DND-41 (cell line): ENCODE measurements around the gene RAI1.

Experiments
- CTCF ChIP-seq: IDR thresholded peaks from 2 replicates; pipeline ENCODE4 v1.5.1; 2012; ENCODE audit warnings: borderline replicate concordance, low read length, moderate library complexity, mild to moderate bottlenecking; ENCODE audit not compliant: poor library complexity, severe bottlenecking; ENCODE audit errors: extremely low read depth
- EZH2 ChIP-seq: IDR thresholded peaks from 3 replicates; pipeline ENCODE4 v1.6.1; 2012; ENCODE audit warnings: borderline replicate concordance, low read depth, mild to moderate bottlenecking, moderate library complexity, low read length, inconsistent platforms; ENCODE audit not compliant: severe bottlenecking

DNA sequence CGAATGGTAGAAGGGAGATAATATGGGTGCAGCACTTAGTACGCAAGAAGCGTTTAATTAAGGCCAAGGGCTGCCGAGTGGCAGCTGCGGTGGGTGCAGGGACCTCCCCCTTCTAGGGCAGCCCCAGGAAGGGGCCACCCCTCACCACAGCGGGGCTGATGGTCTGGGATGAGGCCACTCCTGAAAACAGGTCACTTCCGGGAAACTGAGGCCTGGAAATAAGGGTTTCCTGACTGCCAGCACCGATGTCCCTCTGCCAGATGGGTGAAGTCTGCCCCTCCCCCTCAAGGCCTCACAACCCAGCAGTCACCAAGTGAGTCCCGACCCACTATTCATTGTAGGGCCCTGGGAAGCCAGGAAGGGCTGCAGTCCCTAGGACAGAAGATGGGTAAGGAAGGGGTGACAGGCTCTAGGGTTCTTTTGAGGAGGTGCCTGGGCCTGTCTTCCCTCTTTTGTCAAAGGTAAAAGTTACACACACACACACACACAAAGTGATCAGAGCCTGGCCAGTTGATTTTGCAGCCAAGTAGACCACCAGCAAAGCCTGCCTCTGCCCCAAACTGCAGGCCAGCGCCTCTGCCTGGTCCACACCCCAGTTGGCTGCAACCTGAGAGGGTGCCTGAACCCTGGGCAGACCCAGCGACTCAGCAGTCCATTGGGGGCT, 143.0 kb downstream of the RAI1 start:
- TF ChIP-seq EZH2 (no peak), CTCF (no peak)
